K562 (cell line): ENCODE measurements around the gene ADGRG1. TPM values are rescaled to one million over a fixed set of nuclear protein-coding genes. Genes with fewer than 3 reads are reported as not detected.

ENCODE experiments used
- CBFB ChIP-seq: sonication (generic); formaldehyde crosslinking; IDR thresholded peaks from 2 replicates; pipeline ENCODE4 v1.4.0; 2020; ENCODE audit warnings: mild to moderate bottlenecking, missing genetic modification reagents
- JUNB ChIP-seq: fragments of 450-650 bp; formaldehyde crosslinking; conservative IDR thresholded peaks from 2 replicates; pipeline ENCODE4 v1.4.0; 2020; ENCODE audit warnings: mild to moderate bottlenecking
- KLF10 ChIP-seq: fragments of 250-450 bp; sonication (Bioruptor Pico); IDR thresholded peaks from 2 replicates; pipeline ENCODE4 v1.6.1; 2021; ENCODE audit warnings: matching md5 sums
- POLR2B ChIP-seq: fragments of 450-650 bp; IDR thresholded peaks from 2 replicates; pipeline ENCODE4 v1.6.1; 2018; ENCODE audit warnings: low read depth; ENCODE audit not compliant: partially characterized antibody
- RBM15 ChIP-seq: fragments of 200-400 bp; formaldehyde crosslinking; IDR thresholded peaks from 2 replicates; pipeline ENCODE4 v1.6.1; 2018; ENCODE audit warnings: mild to moderate bottlenecking, low read length, moderate library complexity; ENCODE audit not compliant: insufficient read depth
- RFX7 ChIP-seq: fragments of 250-450 bp; sonication (Bioruptor Pico); IDR thresholded peaks from 2 replicates; pipeline ENCODE4 v1.5.1; 2021; ENCODE audit warnings: mild to moderate bottlenecking
- SAFB ChIP-seq: fragments of 200-400 bp; formaldehyde crosslinking; IDR thresholded peaks from 2 replicates; pipeline ENCODE4 v1.6.1; 2017; ENCODE audit warnings: low read depth, low read length, borderline replicate concordance
- SAP30 ChIP-seq: fragments of 200-600 bp; sonication (generic); IDR thresholded peaks from 2 replicates; pipeline ENCODE4 v1.6.1; 2012; ENCODE audit warnings: borderline replicate concordance, low read depth, mild to moderate bottlenecking, moderate library complexity, low read length, control low read depth, inconsistent platforms; ENCODE audit not compliant: insufficient read depth, poor library complexity, severe bottlenecking
- TCF7 ChIP-seq: sonication (generic); IDR thresholded peaks from 2 replicates; pipeline ENCODE4 v1.6.1; 2016; ENCODE audit warnings: antibody characterized with exemption, borderline replicate concordance
- THRB ChIP-seq: fragments of 450-650 bp; formaldehyde crosslinking; conservative IDR thresholded peaks from 2 replicates; pipeline ENCODE4 v1.4.0; 2022; ENCODE audit warnings: mild to moderate bottlenecking, missing genetic modification characterization
- ZBTB7A ChIP-seq: IDR thresholded peaks from 2 replicates; pipeline ENCODE4 v1.6.1; 2011; ENCODE audit warnings: low read depth, mild to moderate bottlenecking, low read length, moderate library complexity, borderline replicate concordance; ENCODE audit not compliant: control insufficient read depth
- ZFX ChIP-seq: sonication (generic); formaldehyde crosslinking; IDR thresholded peaks from 2 replicates; pipeline ENCODE4 v1.8.0; 2022; ENCODE audit warnings: mild to moderate bottlenecking, missing genetic modification reagents, moderate library complexity
- ZNF184 ChIP-seq: sonication (generic); formaldehyde crosslinking; IDR thresholded peaks from 2 replicates; pipeline ENCODE4 v1.5.0; 2020; ENCODE audit warnings: missing genetic modification reagents
- ZNF197 ChIP-seq: fragments of 200-800 bp; sonication (Bioruptor generic); IDR thresholded peaks from 2 replicates; pipeline ENCODE4 v1.6.1; 2016; ENCODE audit warnings: low read depth, missing genetic modification characterization, missing compliant biosample characterization
- ZNF217 ChIP-seq: sonication (generic); formaldehyde crosslinking; IDR thresholded peaks from 2 replicates; pipeline ENCODE4 v1.8.0; 2022; ENCODE audit warnings: mild to moderate bottlenecking, missing genetic modification reagents
- ZNF395 ChIP-seq: fragments of 200-800 bp; sonication (Bioruptor generic); IDR thresholded peaks from 2 replicates; pipeline ENCODE4 v1.6.1; 2017; ENCODE audit warnings: missing genetic modification characterization, missing compliant biosample characterization
- ZNF41 ChIP-seq: fragments of 250-450 bp; sonication (Bioruptor Pico); conservative IDR thresholded peaks from 2 replicates; pipeline ENCODE4 v1.4.0; 2020; ENCODE audit warnings: mild to moderate bottlenecking
- ZNF512 ChIP-seq: IDR thresholded peaks from 2 replicates; pipeline ENCODE4 v1.6.1; 2016; ENCODE audit warnings: missing genetic modification characterization, missing compliant biosample characterization
- ZNF76 ChIP-seq: fragments of 250-450 bp; sonication (Bioruptor Pico); IDR thresholded peaks from 2 replicates; pipeline ENCODE4 v1.4.0; 2020; ENCODE audit warnings: mild to moderate bottlenecking, moderate library complexity, borderline replicate concordance
- polyA plus RNA-seq, 8 experiments: library from polyadenylated mRNA; depleted of rRNA in 4 of 8; stranded (reverse) in 5 of 8; unstranded in 3 of 8; fragments of >200 nt; fragmentation: Nextera tagmentation in 2 of 8; fragmentation: Illumina TruSeq in 1 of 8; extraction: Ambion mirVana in 2 of 8; extraction: Trizol in 1 of 8; gene quantifications; 2 replicates each; pipeline versions ENCODE4 v1.2.1 to v1.2.3, GENCODE V29; 2011 to 2014; ENCODE audit warnings: inconsistent platforms in 1 of 8, missing spikeins in 1 of 8
- total RNA-seq, 7 experiments: library from RNA; depleted of rRNA in 6 of 7; stranded (reverse); fragments of >200 nt in 6 of 7; fragmentation: Illumina TruSeq in 2 of 7; extraction: Trizol in 2 of 7; gene quantifications; 2 replicates each; pipeline versions ENCODE4 v1.2.1 to v1.2.3, GENCODE V29; 2011 to 2021; ENCODE audit warnings: low replicate concordance in 1 of 7
- TF ChIP-seq, protein P1 (sequence below): sonication (generic); formaldehyde crosslinking; IDR thresholded peaks from 2 replicates; pipeline ENCODE4 v1.8.1; 2022; ENCODE audit warnings: missing genetic modification reagents
- TF ChIP-seq, protein P2 (sequence below): fragments of 250-450 bp; sonication (Bioruptor Pico); IDR thresholded peaks from 2 replicates; pipeline ENCODE4 v1.4.0; 2020

The ADGRG1 gene
- total and polyA plus RNA-seq, 9 of the 15 experiments (the other 6 are each of a cell fraction or from before 2014, with no cell fraction given), result 0.04 to 0.31 (median 0.16) TPM; not detected in 6

GRCh38 chr16:57667526-57668262 lies 39.3 kb downstream of the ADGRG1 start (continued):
- TF ChIP-seq, protein P1, sequence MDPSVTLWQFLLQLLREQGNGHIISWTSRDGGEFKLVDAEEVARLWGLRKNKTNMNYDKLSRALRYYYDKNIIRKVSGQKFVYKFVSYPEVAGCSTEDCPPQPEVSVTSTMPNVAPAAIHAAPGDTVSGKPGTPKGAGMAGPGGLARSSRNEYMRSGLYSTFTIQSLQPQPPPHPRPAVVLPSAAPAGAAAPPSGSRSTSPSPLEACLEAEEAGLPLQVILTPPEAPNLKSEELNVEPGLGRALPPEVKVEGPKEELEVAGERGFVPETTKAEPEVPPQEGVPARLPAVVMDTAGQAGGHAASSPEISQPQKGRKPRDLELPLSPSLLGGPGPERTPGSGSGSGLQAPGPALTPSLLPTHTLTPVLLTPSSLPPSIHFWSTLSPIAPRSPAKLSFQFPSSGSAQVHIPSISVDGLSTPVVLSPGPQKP (CRISPR knock-in tag), result no peak
- TF ChIP-seq POLR2B (no peak), THRB (CRISPR knock-in tag) (no peak), ZNF197 (CRISPR knock-in tag) (peak; percentile 78), CBFB (CRISPR knock-in tag) (no peak), ZFX (peak; percentile 5; the same call in 1 of the 2 replicates), RBM15 (no peak), ZNF512 (tag) (no peak), ZBTB7A (peak; percentile 26; the same call in 1 of the 2 replicates), SAFB (no peak), ZNF41 (CRISPR knock-in tag) (no peak; the same call in 1 of the 2 replicates), TCF7 (no peak), ZNF217 (CRISPR knock-in tag) (no peak), RFX7 (CRISPR knock-in tag) (no peak), ZNF76 (0 out of 2 replicates have a peak, but pooled peaks have one; percentile 25), ZNF184 (CRISPR knock-in tag) (no peak), ZNF395 (peak; percentile 93), JUNB (CRISPR knock-in tag) (no peak), KLF10 (CRISPR knock-in tag) (no peak), SAP30 (no peak)
- TF ChIP-seq, protein P2, sequence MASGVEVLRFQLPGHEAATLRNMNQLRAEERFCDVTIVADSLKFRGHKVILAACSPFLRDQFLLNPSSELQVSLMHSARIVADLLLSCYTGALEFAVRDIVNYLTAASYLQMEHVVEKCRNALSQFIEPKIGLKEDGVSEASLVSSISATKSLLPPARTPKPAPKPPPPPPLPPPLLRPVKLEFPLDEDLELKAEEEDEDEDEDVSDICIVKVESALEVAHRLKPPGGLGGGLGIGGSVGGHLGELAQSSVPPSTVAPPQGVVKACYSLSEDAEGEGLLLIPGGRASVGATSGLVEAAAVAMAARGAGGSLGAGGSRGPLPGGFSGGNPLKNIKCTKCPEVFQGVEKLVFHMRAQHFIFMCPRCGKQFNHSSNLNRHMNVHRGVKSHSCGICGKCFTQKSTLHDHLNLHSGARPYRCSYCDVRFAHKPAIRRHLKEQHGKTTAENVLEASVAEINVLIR (CRISPR knock-in tag), result peak; percentile 54
